ENCODE data around the gene SMTNL1.

SMTNL1 gene

GRCh38 chr11:57539342-57539741, 1.9 kb downstream of the SMTNL1 start:
- Histone ChIP-seq H3K4me2 (ENCODE audit: low read length) (no peak overlapping the region), H3K27me3 (ENCODE audit: low read depth, low read length) (no peaks in the 10 kb centered on the region), H3K4me1 (ENCODE audit: low read length) (no peaks in the 10 kb centered on the region), H3K27ac (ENCODE audit: low read length) (no peak overlapping the region), H3K9ac (ENCODE audit: low read length) (no peak overlapping the region), H3K4me3 (ENCODE audit: low read length) (no peak overlapping the region), H4K20me1 (ENCODE audit: insufficient read depth, low read length) (no peaks in the 10 kb centered on the region), H2AFZ (ENCODE audit: low read depth, low read length) (no peak overlapping the region), H3K79me2 (ENCODE audit: low read length) (no peaks in the 10 kb centered on the region), H3K9me3 (ENCODE audit: insufficient read depth, low read length) (no peaks in the 10 kb centered on the region), H3K36me3 (replicated peaks; ENCODE audit: low read depth, low read length) (no peaks in the 10 kb centered on the region)
- TF ChIP-seq CTCF (IDR thresholded peaks at IDR 0.05; ENCODE audit: low read depth, low read length) (no peak), EZH2phosphoT487 (IDR thresholded peaks at IDR 0.05; ENCODE audit: low read depth) (no peak)

- Histone ChIP-seq H4K20me1 (ENCODE audit: insufficient read depth, low read length) (no peaks in the 10 kb centered on the region), H3K36me3 (replicated peaks; ENCODE audit: low read depth, low read length) (no peaks in the 10 kb centered on the region), H3K4me1 (ENCODE audit: low read length) (no peaks in the 10 kb centered on the region), H3K4me2 (ENCODE audit: low read length) (no peak overlapping the region), H3K27ac (ENCODE audit: low read length) (no peak overlapping the region), H3K27me3 (ENCODE audit: low read depth, low read length) (no peaks in the 10 kb centered on the region), H2AFZ (ENCODE audit: low read depth, low read length) (no peak overlapping the region), H3K4me3 (ENCODE audit: low read length) (no peak overlapping the region), H3K9me3 (ENCODE audit: insufficient read depth, low read length) (no peaks in the 10 kb centered on the region), H3K79me2 (ENCODE audit: low read length) (no peaks in the 10 kb centered on the region), H3K9ac (ENCODE audit: low read length) (no peak overlapping the region)
- TF ChIP-seq EZH2phosphoT487 (IDR thresholded peaks at IDR 0.05; ENCODE audit: low read depth): no peak
- no peak for TF ChIP-seq CTCF (IDR thresholded peaks at IDR 0.05; ENCODE audit: low read depth, low read length)
These were observed 3.8 kb downstream of the SMTNL1 start for GRCh38 chr11:57541169-57541568.

GRCh38 chr11:57542582-57542981, 5.2 kb downstream of the SMTNL1 start:
- Histone ChIP-seq H3K4me2 (ENCODE audit: low read length) (no peak overlapping the region), H3K36me3 (replicated peaks; ENCODE audit: low read depth, low read length) (peaks cover 9% of the 10 kb centered on the region), H3K27me3 (ENCODE audit: low read depth, low read length) (no peaks in the 10 kb centered on the region), H4K20me1 (ENCODE audit: insufficient read depth, low read length) (no peaks in the 10 kb centered on the region), H3K79me2 (ENCODE audit: low read length) (no peaks in the 10 kb centered on the region), H3K9me3 (ENCODE audit: insufficient read depth, low read length) (no peaks in the 10 kb centered on the region), H3K4me3 (ENCODE audit: low read length) (no peak overlapping the region), H3K27ac (ENCODE audit: low read length) (no peak overlapping the region), H2AFZ (ENCODE audit: low read depth, low read length) (no peak overlapping the region), H3K4me1 (ENCODE audit: low read length) (peaks cover 11% of the 10 kb centered on the region), H3K9ac (ENCODE audit: low read length) (no peak overlapping the region)
- TF ChIP-seq CTCF (IDR thresholded peaks at IDR 0.05; ENCODE audit: low read depth, low read length) (no peak), EZH2phosphoT487 (IDR thresholded peaks at IDR 0.05; ENCODE audit: low read depth) (no peak)

- Histone ChIP-seq H3K27ac (ENCODE audit: low read length) (no peak overlapping the region), H3K4me1 (ENCODE audit: low read length) (peaks cover 18% of the 10 kb centered on the region), H3K36me3 (replicated peaks; ENCODE audit: low read depth, low read length) (peaks cover 10% of the 10 kb centered on the region), H3K4me2 (ENCODE audit: low read length) (no peak overlapping the region), H3K9me3 (ENCODE audit: insufficient read depth, low read length) (no peaks in the 10 kb centered on the region), H2AFZ (ENCODE audit: low read depth, low read length) (no peak overlapping the region), H3K79me2 (ENCODE audit: low read length) (no peaks in the 10 kb centered on the region), H3K4me3 (ENCODE audit: low read length) (no peak overlapping the region), H3K27me3 (ENCODE audit: low read depth, low read length) (no peaks in the 10 kb centered on the region), H3K9ac (ENCODE audit: low read length) (no peak overlapping the region), H4K20me1 (ENCODE audit: insufficient read depth, low read length) (no peaks in the 10 kb centered on the region)
- no peak for TF ChIP-seq CTCF (IDR thresholded peaks at IDR 0.05; ENCODE audit: low read depth, low read length)
- no peak for TF ChIP-seq EZH2phosphoT487 (IDR thresholded peaks at IDR 0.05; ENCODE audit: low read depth)
These were observed 6.2 kb downstream of the SMTNL1 start for GRCh38 chr11:57543593-57543992.
